GM23338 (cell line): ENCODE results near the gene TYW5. TPM values are rescaled to one million over a fixed set of nuclear protein-coding genes. Genes with fewer than 3 reads are reported as not detected.

Source experiments
- ATAC-seq: fragments of 200-7000 bp; cut with Tn5 transposase; 3 replicates; pipeline ENCODE4 v1.9.1; 2020
- DNase-seq: peaks from one replicate; pipeline ENCODE4 v3.0.0-alpha.2; 2015; ENCODE audit warnings: low spot score
- H2AFZ ChIP-seq: fragments of 200-600 bp; sonication (generic); 2 replicates; pipeline ENCODE4 v1.8.0; 2016; ENCODE audit warnings: antibody characterized with exemption, mild to moderate bottlenecking, moderate library complexity
- H3F3A ChIP-seq: fragments of 200-600 bp; sonication (generic); replicated peaks from 2 replicates; pipeline ENCODE4 v1.8.0; 2017; ENCODE audit warnings: antibody characterized with exemption, mixed run types, low read depth
- H3K27ac ChIP-seq: fragments of 200-600 bp; sonication (generic); 2 replicates; pipeline ENCODE4 v1.6.1; 2016; ENCODE audit warnings: low read depth
- H3K27me3 ChIP-seq: fragments of 200-600 bp; sonication (generic); 2 replicates; pipeline ENCODE4 v1.8.0; 2016; ENCODE audit warnings: mild to moderate bottlenecking, mixed run types, moderate library complexity; ENCODE audit not compliant: insufficient read depth
- H3K36me3 ChIP-seq: fragments of 200-600 bp; sonication (generic); 2 replicates; pipeline ENCODE4 v1.8.0; 2016; ENCODE audit warnings: mild to moderate bottlenecking; ENCODE audit not compliant: insufficient read depth
- H3K4me1 ChIP-seq: fragments of 200-600 bp; sonication (generic); 2 replicates; pipeline ENCODE4 v1.8.0; 2016; ENCODE audit warnings: mild to moderate bottlenecking, moderate library complexity; ENCODE audit not compliant: insufficient read depth
- H3K4me2 ChIP-seq: fragments of 200-600 bp; sonication (generic); 2 replicates; pipeline ENCODE4 v1.7.1; 2017; ENCODE audit warnings: mixed run types
- H3K4me3 ChIP-seq: fragments of 200-600 bp; sonication (generic); 2 replicates; pipeline ENCODE4 v1.6.1; 2016; ENCODE audit warnings: mixed run types
- H3K79me2 ChIP-seq: fragments of 200-600 bp; sonication (generic); replicated peaks from 2 replicates; pipeline ENCODE4 v1.8.0; 2017; ENCODE audit warnings: mild to moderate bottlenecking; ENCODE audit not compliant: insufficient read depth
- H3K9me2 ChIP-seq: fragments of 200-600 bp; sonication (generic); 2 replicates; pipeline ENCODE4 v1.8.0; 2017; ENCODE audit not compliant: insufficient read depth
- H4K20me1 ChIP-seq: fragments of 200-600 bp; sonication (generic); replicated peaks from 2 replicates; pipeline ENCODE4 v1.8.0; 2017; ENCODE audit warnings: mild to moderate bottlenecking; ENCODE audit not compliant: insufficient read depth
- H3K27ac Mint-ChIP-seq: 2 replicates; pipeline ENCODE4 v1.8.0; 2020; ENCODE audit warnings: inconsistent platforms, mild to moderate bottlenecking, moderate library complexity, mixed read lengths
- H3K27me3 Mint-ChIP-seq: 3 replicates; pipeline ENCODE4 v1.8.0; 2022; ENCODE audit warnings: low read depth, mild to moderate bottlenecking, moderate library complexity, mixed read lengths, inconsistent platforms; ENCODE audit not compliant: insufficient read depth, poor library complexity
- H3K36me3 Mint-ChIP-seq: 3 replicates; pipeline ENCODE4 v1.8.0; 2021; ENCODE audit warnings: low read depth, mild to moderate bottlenecking, inconsistent platforms, moderate library complexity, mixed read lengths
- H3K4me1 Mint-ChIP-seq: 3 replicates; pipeline ENCODE4 v1.8.0; 2020; ENCODE audit warnings: mild to moderate bottlenecking, inconsistent platforms, mixed read lengths
- H3K4me3 Mint-ChIP-seq: 3 replicates; pipeline ENCODE4 v1.8.0; 2021; ENCODE audit warnings: moderate library complexity, mild to moderate bottlenecking, inconsistent platforms, mixed read lengths
- H3K9me3 Mint-ChIP-seq: 3 replicates; pipeline ENCODE4 v1.8.0; 2020; ENCODE audit warnings: moderate library complexity, mild to moderate bottlenecking, inconsistent platforms, mixed read lengths
- CREB1 ChIP-seq: fragments of 250-450 bp; sonication (Bioruptor Pico); IDR thresholded peaks from 2 replicates; pipeline ENCODE4 v1.5.0; 2020; ENCODE audit warnings: low read depth, mild to moderate bottlenecking, moderate library complexity
- CTCF ChIP-seq, 2 experiments: fragments of 200-600 bp in 1 of 2; sonication (generic) in 1 of 2; conservative IDR thresholded peaks; 2 replicates each; pipeline versions ENCODE4 v1.5.1 to v1.6.1; 2016 to 2017; ENCODE audit warnings: antibody characterized with exemption in 2 of 2, low read depth in 2 of 2, mild to moderate bottlenecking in 2 of 2, moderate library complexity in 1 of 2
- EZH2 ChIP-seq: fragments of 200-600 bp; sonication (generic); IDR thresholded peaks from one replicate; pipeline ENCODE4 v1.8.0; 2017; ENCODE audit warnings: antibody characterized with exemption, mild to moderate bottlenecking, low read depth; ENCODE audit not compliant: unreplicated experiment
- EZH2phosphoT487 ChIP-seq: fragments of 200-600 bp; sonication (generic); IDR thresholded peaks from one replicate; pipeline ENCODE4 v1.8.1; 2018; ENCODE audit warnings: antibody characterized with exemption; ENCODE audit not compliant: unreplicated experiment
- JUNB ChIP-seq: IDR thresholded peaks from one replicate; pipeline ENCODE4 v1.6.1; 2016; ENCODE audit warnings: antibody characterized with exemption; ENCODE audit not compliant: unreplicated experiment
- NANOG ChIP-seq: IDR thresholded peaks from 2 replicates; pipeline ENCODE4 v1.6.1; 2016; ENCODE audit warnings: antibody characterized with exemption, borderline replicate concordance
- POLR2AphosphoS5 ChIP-seq: IDR thresholded peaks from 2 replicates; pipeline ENCODE4 v1.6.1; 2016; ENCODE audit warnings: antibody characterized with exemption, low read depth
- STAT1 ChIP-seq: IDR thresholded peaks from one replicate; pipeline ENCODE4 v1.6.1; 2016; ENCODE audit warnings: antibody characterized with exemption; ENCODE audit not compliant: unreplicated experiment
- ZNF114 ChIP-seq: fragments of 250-450 bp; sonication (Bioruptor Pico); IDR thresholded peaks from 2 replicates; pipeline ENCODE4 v1.5.0; 2020; ENCODE audit warnings: mild to moderate bottlenecking, moderate library complexity
- ZNF331 ChIP-seq: fragments of 250-450 bp; sonication (Bioruptor Pico); IDR thresholded peaks from 2 replicates; pipeline ENCODE4 v1.5.0; 2020; ENCODE audit warnings: low read depth, mild to moderate bottlenecking, moderate library complexity
- polyA plus RNA-seq: library from polyadenylated mRNA; unstranded; fragments of >200 nt; fragmentation: Nextera tagmentation; extraction: Ambion mirVana; gene quantifications from 2 replicates; pipeline ENCODE4 v1.2.1, GENCODE V29; 2016
- total RNA-seq: library from RNA; depleted of rRNA; stranded (reverse); fragments of >200 nt; shearing (Covaris generic); gene quantifications from 2 replicates; pipeline ENCODE4 v1.2.3, GENCODE V29; 2014
- TF ChIP-seq, protein P1 (sequence below): fragments of 250-450 bp; sonication (Bioruptor Pico); IDR thresholded peaks from 2 replicates; pipeline ENCODE4 v1.5.0; 2020; ENCODE audit warnings: mild to moderate bottlenecking, moderate library complexity
- TF ChIP-seq, protein P2 (sequence below): IDR thresholded peaks from 2 replicates; pipeline ENCODE4 v1.6.1; 2016; ENCODE audit warnings: antibody characterized with exemption
- TF ChIP-seq, protein P3 (sequence below): IDR thresholded peaks from one replicate; pipeline ENCODE4 v1.6.1; 2018; ENCODE audit warnings: antibody characterized with exemption; ENCODE audit not compliant: unreplicated experiment

TYW5 gene
- total and polyA plus RNA-seq, 2 experiments from 2014 or later, result 12.4 to 19.6 TPM

GRCh38 chr2:199987586-199987985, 32.3 kb upstream of the TYW5 start:
- ATAC-seq (no peak), DNase-seq (no peak)
- H3K9me3 Mint-ChIP-seq, result no peaks in the 10 kb centered on the region
- TF ChIP-seq, protein P1, sequence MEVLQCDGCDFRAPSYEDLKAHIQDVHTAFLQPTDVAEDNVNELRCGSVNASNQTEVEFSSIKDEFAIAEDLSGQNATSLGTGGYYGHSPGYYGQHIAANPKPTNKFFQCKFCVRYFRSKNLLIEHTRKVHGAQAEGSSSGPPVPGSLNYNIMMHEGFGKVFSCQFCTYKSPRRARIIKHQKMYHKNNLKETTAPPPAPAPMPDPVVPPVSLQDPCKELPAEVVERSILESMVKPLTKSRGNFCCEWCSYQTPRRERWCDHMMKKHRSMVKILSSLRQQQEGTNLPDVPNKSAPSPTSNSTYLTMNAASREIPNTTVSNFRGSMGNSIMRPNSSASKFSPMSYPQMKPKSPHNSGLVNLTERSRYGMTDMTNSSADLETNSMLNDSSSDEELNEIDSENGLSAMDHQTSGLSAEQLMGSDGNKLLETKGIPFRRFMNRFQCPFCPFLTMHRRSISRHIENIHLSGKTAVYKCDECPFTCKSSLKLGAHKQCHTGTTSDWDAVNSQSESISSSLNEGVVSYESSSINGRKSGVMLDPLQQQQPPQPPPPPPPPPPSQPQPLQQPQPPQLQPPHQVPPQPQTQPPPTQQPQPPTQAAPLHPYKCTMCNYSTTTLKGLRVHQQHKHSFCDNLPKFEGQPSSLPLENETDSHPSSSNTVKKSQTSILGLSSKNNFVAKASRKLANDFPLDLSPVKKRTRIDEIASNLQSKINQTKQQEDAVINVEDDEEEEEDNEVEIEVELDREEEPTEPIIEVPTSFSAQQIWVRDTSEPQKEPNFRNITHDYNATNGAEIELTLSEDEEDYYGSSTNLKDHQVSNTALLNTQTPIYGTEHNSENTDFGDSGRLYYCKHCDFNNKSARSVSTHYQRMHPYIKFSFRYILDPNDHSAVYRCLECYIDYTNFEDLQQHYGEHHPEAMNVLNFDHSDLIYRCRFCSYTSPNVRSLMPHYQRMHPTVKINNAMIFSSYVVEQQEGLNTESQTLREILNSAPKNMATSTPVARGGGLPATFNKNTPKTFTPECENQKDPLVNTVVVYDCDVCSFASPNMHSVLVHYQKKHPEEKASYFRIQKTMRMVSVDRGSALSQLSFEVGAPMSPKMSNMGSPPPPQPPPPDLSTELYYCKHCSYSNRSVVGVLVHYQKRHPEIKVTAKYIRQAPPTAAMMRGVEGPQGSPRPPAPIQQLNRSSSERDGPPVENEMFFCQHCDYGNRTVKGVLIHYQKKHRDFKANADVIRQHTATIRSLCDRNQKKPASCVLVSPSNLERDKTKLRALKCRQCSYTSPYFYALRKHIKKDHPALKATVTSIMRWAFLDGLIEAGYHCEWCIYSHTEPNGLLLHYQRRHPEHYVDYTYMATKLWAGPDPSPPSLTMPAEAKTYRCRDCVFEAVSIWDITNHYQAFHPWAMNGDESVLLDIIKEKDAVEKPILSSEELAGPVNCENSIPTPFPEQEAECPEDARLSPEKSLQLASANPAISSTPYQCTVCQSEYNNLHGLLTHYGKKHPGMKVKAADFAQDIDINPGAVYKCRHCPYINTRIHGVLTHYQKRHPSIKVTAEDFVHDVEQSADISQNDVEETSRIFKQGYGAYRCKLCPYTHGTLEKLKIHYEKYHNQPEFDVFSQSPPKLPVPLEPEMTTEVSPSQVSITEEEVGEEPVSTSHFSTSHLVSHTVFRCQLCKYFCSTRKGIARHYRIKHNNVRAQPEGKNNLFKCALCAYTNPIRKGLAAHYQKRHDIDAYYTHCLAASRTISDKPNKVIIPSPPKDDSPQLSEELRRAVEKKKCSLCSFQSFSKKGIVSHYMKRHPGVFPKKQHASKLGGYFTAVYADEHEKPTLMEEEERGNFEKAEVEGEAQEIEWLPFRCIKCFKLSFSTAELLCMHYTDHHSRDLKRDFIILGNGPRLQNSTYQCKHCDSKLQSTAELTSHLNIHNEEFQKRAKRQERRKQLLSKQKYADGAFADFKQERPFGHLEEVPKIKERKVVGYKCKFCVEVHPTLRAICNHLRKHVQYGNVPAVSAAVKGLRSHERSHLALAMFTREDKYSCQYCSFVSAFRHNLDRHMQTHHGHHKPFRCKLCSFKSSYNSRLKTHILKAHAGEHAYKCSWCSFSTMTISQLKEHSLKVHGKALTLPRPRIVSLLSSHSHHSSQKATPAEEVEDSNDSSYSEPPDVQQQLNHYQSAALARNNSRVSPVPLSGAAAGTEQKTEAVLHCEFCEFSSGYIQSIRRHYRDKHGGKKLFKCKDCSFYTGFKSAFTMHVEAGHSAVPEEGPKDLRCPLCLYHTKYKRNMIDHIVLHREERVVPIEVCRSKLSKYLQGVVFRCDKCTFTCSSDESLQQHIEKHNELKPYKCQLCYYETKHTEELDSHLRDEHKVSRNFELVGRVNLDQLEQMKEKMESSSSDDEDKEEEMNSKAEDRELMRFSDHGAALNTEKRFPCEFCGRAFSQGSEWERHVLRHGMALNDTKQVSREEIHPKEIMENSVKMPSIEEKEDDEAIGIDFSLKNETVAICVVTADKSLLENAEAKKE (CRISPR knock-in tag), result no peak
- TF ChIP-seq ZNF114, result no peak
- TF ChIP-seq, protein P2, sequence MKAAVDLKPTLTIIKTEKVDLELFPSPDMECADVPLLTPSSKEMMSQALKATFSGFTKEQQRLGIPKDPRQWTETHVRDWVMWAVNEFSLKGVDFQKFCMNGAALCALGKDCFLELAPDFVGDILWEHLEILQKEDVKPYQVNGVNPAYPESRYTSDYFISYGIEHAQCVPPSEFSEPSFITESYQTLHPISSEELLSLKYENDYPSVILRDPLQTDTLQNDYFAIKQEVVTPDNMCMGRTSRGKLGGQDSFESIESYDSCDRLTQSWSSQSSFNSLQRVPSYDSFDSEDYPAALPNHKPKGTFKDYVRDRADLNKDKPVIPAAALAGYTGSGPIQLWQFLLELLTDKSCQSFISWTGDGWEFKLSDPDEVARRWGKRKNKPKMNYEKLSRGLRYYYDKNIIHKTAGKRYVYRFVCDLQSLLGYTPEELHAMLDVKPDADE, result no peak
- no peak for TF ChIP-seq EZH2
- no peak for TF ChIP-seq NANOG
- no peak for TF ChIP-seq STAT1
- no peak for TF ChIP-seq EZH2phosphoT487
- TF ChIP-seq, protein P3, sequence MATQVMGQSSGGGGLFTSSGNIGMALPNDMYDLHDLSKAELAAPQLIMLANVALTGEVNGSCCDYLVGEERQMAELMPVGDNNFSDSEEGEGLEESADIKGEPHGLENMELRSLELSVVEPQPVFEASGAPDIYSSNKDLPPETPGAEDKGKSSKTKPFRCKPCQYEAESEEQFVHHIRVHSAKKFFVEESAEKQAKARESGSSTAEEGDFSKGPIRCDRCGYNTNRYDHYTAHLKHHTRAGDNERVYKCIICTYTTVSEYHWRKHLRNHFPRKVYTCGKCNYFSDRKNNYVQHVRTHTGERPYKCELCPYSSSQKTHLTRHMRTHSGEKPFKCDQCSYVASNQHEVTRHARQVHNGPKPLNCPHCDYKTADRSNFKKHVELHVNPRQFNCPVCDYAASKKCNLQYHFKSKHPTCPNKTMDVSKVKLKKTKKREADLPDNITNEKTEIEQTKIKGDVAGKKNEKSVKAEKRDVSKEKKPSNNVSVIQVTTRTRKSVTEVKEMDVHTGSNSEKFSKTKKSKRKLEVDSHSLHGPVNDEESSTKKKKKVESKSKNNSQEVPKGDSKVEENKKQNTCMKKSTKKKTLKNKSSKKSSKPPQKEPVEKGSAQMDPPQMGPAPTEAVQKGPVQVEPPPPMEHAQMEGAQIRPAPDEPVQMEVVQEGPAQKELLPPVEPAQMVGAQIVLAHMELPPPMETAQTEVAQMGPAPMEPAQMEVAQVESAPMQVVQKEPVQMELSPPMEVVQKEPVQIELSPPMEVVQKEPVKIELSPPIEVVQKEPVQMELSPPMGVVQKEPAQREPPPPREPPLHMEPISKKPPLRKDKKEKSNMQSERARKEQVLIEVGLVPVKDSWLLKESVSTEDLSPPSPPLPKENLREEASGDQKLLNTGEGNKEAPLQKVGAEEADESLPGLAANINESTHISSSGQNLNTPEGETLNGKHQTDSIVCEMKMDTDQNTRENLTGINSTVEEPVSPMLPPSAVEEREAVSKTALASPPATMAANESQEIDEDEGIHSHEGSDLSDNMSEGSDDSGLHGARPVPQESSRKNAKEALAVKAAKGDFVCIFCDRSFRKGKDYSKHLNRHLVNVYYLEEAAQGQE, result no peak
- TF ChIP-seq ZNF331, result no peak
- TF ChIP-seq JUNB, result no peak
- no peak for TF ChIP-seq CREB1 (CRISPR knock-in tag)
- TF ChIP-seq POLR2AphosphoS5, result no peak
- TF ChIP-seq CTCF (conservative IDR thresholded peaks at IDR 0.05; ENCODE audit: low read depth in 2 of 2), result no peak
- peak overlapping the region; percentile 46 for H3K4me2 ChIP-seq
- no peaks in the 10 kb centered on the region for H3K27me3 ChIP-seq
- no peaks in the 10 kb centered on the region for H3K36me3 Mint-ChIP-seq
- H3K27ac Mint-ChIP-seq, result no peak overlapping the region
- H2AFZ ChIP-seq, result peak overlapping the region; percentile 86; the same call in 1 of the 2 replicates
- H3K36me3 ChIP-seq, result no peaks in the 10 kb centered on the region
- no peak overlapping the region for H3K27ac ChIP-seq
- H3K9me2 ChIP-seq, result peaks cover 13% of the 10 kb centered on the region
- peaks cover 23% of the 10 kb centered on the region for H3K4me1 Mint-ChIP-seq
- H3K27me3 Mint-ChIP-seq, result peaks cover 2% of the 10 kb centered on the region
- peaks cover 32% of the 10 kb centered on the region for H3K4me1 ChIP-seq
- H3K4me3 ChIP-seq, result no peak overlapping the region
- peaks cover 8% of the 10 kb centered on the region; the same call in 1 of the 2 replicates for H3F3A ChIP-seq
- H4K20me1 ChIP-seq, result no peaks in the 10 kb centered on the region
- H3K79me2 ChIP-seq, result no peaks in the 10 kb centered on the region
- no peak overlapping the region for H3K4me3 Mint-ChIP-seq
